ENCODE data around the gene LYVE1.

LYVE1 gene

DNA sequence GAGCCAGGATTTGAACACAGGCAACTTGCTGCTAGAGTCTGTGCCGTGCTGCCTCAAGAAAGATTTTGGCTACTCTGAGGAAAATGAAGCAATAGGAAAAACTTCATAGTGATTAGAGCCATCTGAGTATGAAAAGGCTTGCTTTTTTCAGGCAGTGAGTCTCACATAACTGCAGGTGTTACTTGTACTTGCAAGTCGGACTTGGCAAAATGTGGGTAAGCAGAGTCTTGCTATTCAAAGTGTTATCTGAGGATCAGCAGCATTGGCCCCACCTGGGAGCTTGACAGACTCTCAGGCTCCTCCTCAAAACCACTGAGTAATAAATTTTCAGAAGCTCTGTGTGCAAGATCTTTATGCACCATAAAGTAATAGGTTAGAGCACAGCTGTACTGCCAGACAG, 45.5 kb downstream of the LYVE1 start:
- H3K27ac ChIP-seq: no peak overlapping the region
- no peak for TF ChIP-seq ZFX (IDR thresholded peaks at IDR 0.05)
- TF ChIP-seq, protein P1, sequence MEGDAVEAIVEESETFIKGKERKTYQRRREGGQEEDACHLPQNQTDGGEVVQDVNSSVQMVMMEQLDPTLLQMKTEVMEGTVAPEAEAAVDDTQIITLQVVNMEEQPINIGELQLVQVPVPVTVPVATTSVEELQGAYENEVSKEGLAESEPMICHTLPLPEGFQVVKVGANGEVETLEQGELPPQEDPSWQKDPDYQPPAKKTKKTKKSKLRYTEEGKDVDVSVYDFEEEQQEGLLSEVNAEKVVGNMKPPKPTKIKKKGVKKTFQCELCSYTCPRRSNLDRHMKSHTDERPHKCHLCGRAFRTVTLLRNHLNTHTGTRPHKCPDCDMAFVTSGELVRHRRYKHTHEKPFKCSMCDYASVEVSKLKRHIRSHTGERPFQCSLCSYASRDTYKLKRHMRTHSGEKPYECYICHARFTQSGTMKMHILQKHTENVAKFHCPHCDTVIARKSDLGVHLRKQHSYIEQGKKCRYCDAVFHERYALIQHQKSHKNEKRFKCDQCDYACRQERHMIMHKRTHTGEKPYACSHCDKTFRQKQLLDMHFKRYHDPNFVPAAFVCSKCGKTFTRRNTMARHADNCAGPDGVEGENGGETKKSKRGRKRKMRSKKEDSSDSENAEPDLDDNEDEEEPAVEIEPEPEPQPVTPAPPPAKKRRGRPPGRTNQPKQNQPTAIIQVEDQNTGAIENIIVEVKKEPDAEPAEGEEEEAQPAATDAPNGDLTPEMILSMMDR (conservative IDR thresholded peaks at IDR 0.05): no peak

- TF ChIP-seq, protein P1 (conservative IDR thresholded peaks at IDR 0.05): no peak
- no peak for TF ChIP-seq ZFX (IDR thresholded peaks at IDR 0.05)
- H3K27ac ChIP-seq: no peak overlapping the region
These were observed 46.2 kb downstream of the LYVE1 start for GRCh38 chr11:10522276-10522675.

- TF ChIP-seq ZFX (IDR thresholded peaks at IDR 0.05): no peak
- TF ChIP-seq, protein P1 (conservative IDR thresholded peaks at IDR 0.05): no peak
- no peak overlapping the region for H3K27ac ChIP-seq
These were observed 47.9 kb downstream of the LYVE1 start for GRCh38 chr11:10520562-10520961.

GRCh38 chr11:10519630-10520029, 48.8 kb downstream of the LYVE1 start:
- H3K27ac ChIP-seq: no peak overlapping the region
- TF ChIP-seq, protein P1 (conservative IDR thresholded peaks at IDR 0.05): no peak
- TF ChIP-seq ZFX (IDR thresholded peaks at IDR 0.05): no peak

GRCh38 chr11:10518891-10519290, 49.6 kb downstream of the LYVE1 start:
- H3K27ac ChIP-seq: no peak overlapping the region
- no peak for TF ChIP-seq ZFX (IDR thresholded peaks at IDR 0.05)
- TF ChIP-seq, protein P1 (conservative IDR thresholded peaks at IDR 0.05): no peak

- TF ChIP-seq ZFX (IDR thresholded peaks at IDR 0.05): no peak
- TF ChIP-seq, protein P1 (conservative IDR thresholded peaks at IDR 0.05): no peak
- no peak overlapping the region for H3K27ac ChIP-seq
These were observed 50.3 kb downstream of the LYVE1 start for GRCh38 chr11:10518123-10518522.

DNA sequence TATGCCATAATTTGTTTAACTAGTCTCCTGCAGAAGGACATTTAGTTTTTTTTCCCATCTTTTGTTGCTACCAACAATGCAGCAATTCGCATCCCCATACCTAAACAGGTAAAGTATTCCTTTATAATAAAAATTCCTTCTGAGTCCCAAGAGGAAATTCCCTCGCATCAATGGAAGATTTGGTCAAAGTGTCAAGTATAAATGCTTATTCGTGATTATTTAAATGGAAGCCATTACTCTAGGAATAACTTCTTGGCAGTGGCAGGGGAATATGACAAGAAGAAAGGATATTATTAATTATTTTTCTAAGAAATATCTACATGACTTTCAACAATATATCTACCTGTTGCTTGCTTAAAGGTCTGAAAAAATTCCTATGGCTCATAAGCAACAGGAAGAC, 53.0 kb downstream of the LYVE1 start:
- TF ChIP-seq, protein P1 (conservative IDR thresholded peaks at IDR 0.05): no peak
- TF ChIP-seq ZFX (IDR thresholded peaks at IDR 0.05): no peak

More for the DNA sequence above, 53.0 kb downstream of the LYVE1 start:
- H3K27ac ChIP-seq: no peak overlapping the region

Data from C4-2B (cell line).